Kidney capillary endothelial cell (primary cell): ENCODE measurements around the gene DUSP9.
"Not testable (repeated sequence)": the region's sequence is repeated elsewhere in the genome, so short reads cannot be mapped to it uniquely, and the experiment has no call there.

ENCODE experiments used
- DNase-seq: peaks from one replicate; pipeline ENCODE4 v3.0.0-alpha.2; 2018; ENCODE audit warnings: low spot score

The DUSP9 gene, protein sequence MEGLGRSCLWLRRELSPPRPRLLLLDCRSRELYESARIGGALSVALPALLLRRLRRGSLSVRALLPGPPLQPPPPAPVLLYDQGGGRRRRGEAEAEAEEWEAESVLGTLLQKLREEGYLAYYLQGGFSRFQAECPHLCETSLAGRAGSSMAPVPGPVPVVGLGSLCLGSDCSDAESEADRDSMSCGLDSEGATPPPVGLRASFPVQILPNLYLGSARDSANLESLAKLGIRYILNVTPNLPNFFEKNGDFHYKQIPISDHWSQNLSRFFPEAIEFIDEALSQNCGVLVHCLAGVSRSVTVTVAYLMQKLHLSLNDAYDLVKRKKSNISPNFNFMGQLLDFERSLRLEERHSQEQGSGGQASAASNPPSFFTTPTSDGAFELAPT

GRCh38 chrX:153646620-153647373, at the start of gene DUSP9:
TSS of gene DUSP9 (plus strand) at chrX:153647203. CDS start at chrX:153647954, 751 bp downstream.
- DNase-seq, result no peak

GRCh38 chrX:153598541-153599191, 48.3 kb upstream of the DUSP9 start, which contains the start of gene CCNQ:
TSS of gene CCNQ (minus strand) at chrX:153599139. CDS start at chrX:153599073, 66 bp downstream.
- DNase-seq, result no peak

DNA sequence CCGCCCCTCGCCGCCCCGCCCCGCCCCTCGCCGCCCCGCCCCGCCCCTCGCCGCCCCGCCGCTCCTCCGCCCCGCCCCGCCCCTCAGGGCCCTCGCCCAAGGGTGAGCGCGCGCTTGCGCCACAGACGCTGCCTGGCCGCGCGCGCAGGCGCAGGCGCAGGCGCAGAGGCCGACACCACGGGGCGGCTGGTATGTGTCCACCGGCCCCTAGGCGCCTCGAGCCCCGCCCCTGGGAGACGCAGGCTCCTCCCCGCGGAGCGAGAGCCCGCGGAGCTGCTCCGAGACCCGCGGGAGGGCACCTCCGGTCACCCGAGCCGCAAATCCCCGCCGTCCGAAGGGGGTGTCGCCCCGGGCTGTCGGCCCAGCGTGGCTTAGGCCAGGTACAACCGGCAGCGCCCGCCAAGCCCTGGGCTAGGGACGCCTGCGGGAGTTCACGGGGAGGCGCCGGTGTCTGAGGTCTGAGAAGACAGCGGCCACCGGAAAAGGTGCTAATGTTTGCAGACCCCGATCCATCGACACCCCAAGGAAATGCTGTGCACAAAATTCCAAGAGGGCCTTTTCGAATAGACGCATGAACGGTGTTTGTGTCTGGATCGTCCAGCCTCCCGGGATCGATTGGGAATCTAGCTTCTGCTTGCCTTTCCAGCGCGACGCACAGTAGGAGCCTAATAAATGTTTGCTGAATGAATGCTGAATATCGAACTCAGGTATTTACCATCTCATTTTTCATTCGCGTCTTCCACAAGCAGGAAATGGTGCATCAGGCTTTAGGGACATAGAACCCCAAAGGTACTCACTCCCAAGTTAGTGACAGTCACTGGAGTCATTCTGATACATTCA, 47.6 kb upstream of the DUSP9 start:
- DNase-seq, result peak; percentile 65

- no peak for DNase-seq
These were observed 47.0 kb upstream of the DUSP9 start for GRCh38 chrX:153600032-153600373.

GRCh38 chrX:153600921-153601320, 46.1 kb upstream of the DUSP9 start:
- DNase-seq, result no peak

GRCh38 chrX:153601511-153602110, 45.4 kb upstream of the DUSP9 start:
- no peak for DNase-seq

DNA sequence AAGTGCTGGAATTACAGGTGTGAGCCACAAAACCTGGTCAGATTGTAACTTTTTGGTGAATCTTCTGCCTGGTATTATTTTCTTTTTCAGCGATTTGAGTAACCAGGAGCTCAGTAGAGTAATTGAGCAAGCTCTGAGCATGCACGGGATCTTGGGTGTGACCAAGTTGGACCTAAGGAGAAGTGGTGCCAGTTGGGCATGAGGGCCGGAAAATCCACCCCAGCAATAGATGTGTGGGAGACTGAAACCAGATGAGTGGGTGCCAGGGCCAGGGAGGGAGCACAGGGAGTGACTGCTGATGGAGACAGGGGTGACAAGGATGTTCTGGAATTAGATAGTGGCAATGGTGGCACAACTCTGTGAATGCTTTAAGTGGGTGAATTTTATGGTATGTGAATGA, 44.4 kb upstream of the DUSP9 start:
- DNase-seq, result no peak

GRCh38 chrX:153603131-153603656, 43.8 kb upstream of the DUSP9 start:
- DNase-seq, result no peak

DNA sequence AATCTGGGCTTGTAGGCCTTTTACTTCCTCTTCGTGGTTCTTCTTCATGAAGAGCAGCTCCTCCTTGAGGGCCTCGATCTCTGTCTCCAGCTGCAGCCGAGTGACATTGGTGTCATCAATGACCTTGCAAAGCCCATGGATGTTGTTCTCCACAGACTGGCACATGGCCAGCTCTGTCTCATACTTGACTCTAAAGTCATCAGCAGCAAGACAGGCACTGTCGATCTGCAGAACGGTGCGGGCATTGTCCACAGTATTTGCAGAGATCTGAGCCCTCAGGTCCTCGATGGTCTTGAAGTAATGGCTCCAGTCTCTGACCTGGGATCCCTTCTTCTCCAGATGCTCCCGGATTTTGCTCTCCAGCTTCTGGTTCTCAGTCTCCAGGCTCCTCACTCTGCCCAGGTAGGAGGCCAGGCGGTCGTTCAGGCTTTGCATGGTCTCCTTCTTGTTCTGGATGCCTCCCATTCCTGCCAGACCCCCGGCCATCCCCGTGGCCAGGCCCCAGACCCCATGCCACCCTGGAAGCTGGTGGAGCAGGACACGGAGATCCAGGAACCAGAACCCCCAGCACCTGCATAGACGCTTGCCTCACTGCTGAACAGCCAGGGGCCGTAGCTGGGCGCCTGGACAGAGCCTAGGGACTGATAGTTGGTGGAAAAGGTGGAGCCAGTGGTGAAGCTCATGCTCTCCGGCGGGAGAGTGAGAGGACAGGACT, 42.2 kb upstream of the DUSP9 start:
- DNase-seq, result not testable (repeated sequence)

GRCh38 chrX:153606503-153606902, 40.5 kb upstream of the DUSP9 start:
- DNase-seq, result no peak

GRCh38 chrX:153608376-153608775, 38.6 kb upstream of the DUSP9 start:
- DNase-seq, result no peak

GRCh38 chrX:153608806-153609205, 38.2 kb upstream of the DUSP9 start:
- no peak for DNase-seq

GRCh38 chrX:153609917-153610835, 36.8 kb upstream of the DUSP9 start:
- peak; percentile 24 for DNase-seq

GRCh38 chrX:153610836-153611213, 36.2 kb upstream of the DUSP9 start:
- DNase-seq, result no peak

GRCh38 chrX:153611298-153612095, 35.5 kb upstream of the DUSP9 start:
- DNase-seq, result no peak

GRCh38 chrX:153612413-153612812, 34.6 kb upstream of the DUSP9 start:
- no peak for DNase-seq

DNA sequence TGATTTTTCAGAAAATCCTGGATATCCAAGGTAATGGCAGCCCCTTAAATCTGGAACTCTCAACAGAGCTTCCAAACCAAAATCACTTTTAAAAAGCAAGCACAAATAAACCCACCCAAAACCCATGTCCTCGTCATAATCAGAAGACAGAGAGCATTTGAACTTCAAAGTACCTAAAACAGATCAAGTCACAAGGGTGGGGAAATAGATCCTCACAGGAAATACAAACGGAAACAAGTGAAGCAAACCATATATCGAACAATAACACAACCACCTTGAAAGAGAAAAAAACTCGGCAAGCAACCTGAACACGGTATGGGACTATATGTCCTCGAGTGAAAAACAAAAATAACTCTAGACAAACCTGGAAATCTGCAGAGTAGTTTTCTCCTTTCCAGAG, 32.2 kb upstream of the DUSP9 start:
- no peak for DNase-seq

GRCh38 chrX:153620576-153620975, 26.4 kb upstream of the DUSP9 start:
- DNase-seq, result no peak
